GM12874 (cell line): ENCODE measurements around the gene CCR6.

Experiments used
- CTCF ChIP-seq: IDR thresholded peaks from 2 replicates; pipeline ENCODE4 v1.5.1; 2011; ENCODE audit warnings: low read depth, mild to moderate bottlenecking, control low read depth, low read length, moderate library complexity; ENCODE audit not compliant: insufficient read depth

Gene CCR6

GRCh38 chr6:167130008-167130677 is 7.2 kb downstream of the CCR6 start:
- no peak for TF ChIP-seq CTCF

GRCh38 chr6:167130712-167131684 is 8.1 kb downstream of the CCR6 start:
- no peak for TF ChIP-seq CTCF

GRCh38 chr6:167134448-167135328 is 11.8 kb downstream of the CCR6 start:
- TF ChIP-seq CTCF: no peak

GRCh38 chr6:167136376-167136775 is 13.5 kb downstream of the CCR6 start:
- no peak for TF ChIP-seq CTCF

DNA sequence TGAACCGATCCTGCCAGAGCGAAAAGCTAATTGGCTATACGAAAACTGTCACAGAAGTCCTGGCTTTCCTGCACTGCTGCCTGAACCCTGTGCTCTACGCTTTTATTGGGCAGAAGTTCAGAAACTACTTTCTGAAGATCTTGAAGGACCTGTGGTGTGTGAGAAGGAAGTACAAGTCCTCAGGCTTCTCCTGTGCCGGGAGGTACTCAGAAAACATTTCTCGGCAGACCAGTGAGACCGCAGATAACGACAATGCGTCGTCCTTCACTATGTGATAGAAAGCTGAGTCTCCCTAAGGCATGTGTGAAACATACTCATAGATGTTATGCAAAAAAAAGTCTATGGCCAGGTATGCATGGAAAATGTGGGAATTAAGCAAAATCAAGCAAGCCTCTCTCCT is 14.2 kb downstream of the CCR6 start:
- TF ChIP-seq CTCF: no peak

DNA sequence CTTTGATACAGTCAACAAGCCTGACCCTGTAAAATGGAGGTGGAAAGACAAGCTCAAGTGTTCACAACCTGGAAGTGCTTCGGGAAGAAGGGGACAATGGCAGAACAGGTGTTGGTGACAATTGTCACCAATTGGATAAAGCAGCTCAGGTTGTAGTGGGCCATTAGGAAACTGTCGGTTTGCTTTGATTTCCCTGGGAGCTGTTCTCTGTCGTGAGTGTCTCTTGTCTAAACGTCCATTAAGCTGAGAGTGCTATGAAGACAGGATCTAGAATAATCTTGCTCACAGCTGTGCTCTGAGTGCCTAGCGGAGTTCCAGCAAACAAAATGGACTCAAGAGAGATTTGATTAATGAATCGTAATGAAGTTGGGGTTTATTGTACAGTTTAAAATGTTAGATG is 15.0 kb downstream of the CCR6 start:
- TF ChIP-seq CTCF: no peak

GRCh38 chr6:167139761-167140160 is 16.9 kb downstream of the CCR6 start:
- no peak for TF ChIP-seq CTCF
